GM12878 (cell line): ENCODE results near the gene ZDHHC14. TPM values are rescaled to one million over a fixed set of nuclear protein-coding genes. Genes with fewer than 3 reads are reported as not detected.
A peak's percentile ranks its signal among the peaks of the same experiment; 100 is the strongest.

ENCODE experiments used
- ASH2L ChIP-seq: fragments of 300-600, 200-600 bp; sonication (generic); IDR thresholded peaks from 2 replicates; pipeline ENCODE4 v1.6.1; 2017; ENCODE audit warnings: low read depth, mild to moderate bottlenecking, borderline replicate concordance
- BRCA1 ChIP-seq: IDR thresholded peaks from 2 replicates; pipeline ENCODE4 v1.6.1; 2011; ENCODE audit warnings: low read depth, low read length, improper control_type of control experiment
- CUX1 ChIP-seq: IDR thresholded peaks from 2 replicates; pipeline ENCODE4 v1.6.1; 2012; ENCODE audit warnings: improper control_type of control experiment, low read depth, low read length; ENCODE audit not compliant: insufficient replicate concordance
- EED ChIP-seq: sonication (generic); IDR thresholded peaks from 2 replicates; pipeline ENCODE4 v1.6.1; 2016; ENCODE audit warnings: antibody characterized with exemption, low read depth
- ETV6 ChIP-seq, 2 experiments: fragments of 450-650 bp in 1 of 2; IDR thresholded peaks in 1 of 2; conservative IDR thresholded peaks in 1 of 2; 2 replicates each; pipeline ENCODE4 v1.6.1; 2014; ENCODE audit warnings: antibody characterized with exemption in 1 of 2, borderline replicate concordance in 1 of 2, low read depth in 1 of 2, mild to moderate bottlenecking in 1 of 2, moderate library complexity in 1 of 2
- IKZF1 ChIP-seq: fragments of 450-650 bp; conservative IDR thresholded peaks from 2 replicates; pipeline ENCODE4 v1.6.1; 2017; ENCODE audit warnings: antibody characterized with exemption, mild to moderate bottlenecking
- IRF4 ChIP-seq: IDR thresholded peaks from 2 replicates; pipeline ENCODE4 v1.6.1; 2011; ENCODE audit warnings: low read depth, low read length
- KDM1A ChIP-seq: fragments of 200-600 bp; sonication (generic); IDR thresholded peaks from 2 replicates; pipeline ENCODE4 v1.6.1; 2016; ENCODE audit warnings: borderline replicate concordance
- MTA3 ChIP-seq: IDR thresholded peaks from 2 replicates; pipeline ENCODE4 v1.6.1; 2012; ENCODE audit warnings: low read length, inconsistent platforms, borderline replicate concordance
- NR2C2 ChIP-seq: IDR thresholded peaks from 2 replicates; pipeline ENCODE4 v1.6.1; 2011; ENCODE audit warnings: borderline replicate concordance, low read depth; ENCODE audit not compliant: control insufficient read depth, insufficient read length
- NRF1 ChIP-seq: conservative IDR thresholded peaks from 2 replicates; pipeline ENCODE4 v1.6.1; 2011; ENCODE audit warnings: mild to moderate bottlenecking, low read depth, low read length, improper control_type of control experiment
- RELA ChIP-seq: fragments of 450-650 bp; IDR thresholded peaks from 2 replicates; pipeline ENCODE4 v1.8.0; 2014; ENCODE audit warnings: borderline replicate concordance; ENCODE audit not compliant: partially characterized antibody
- SMAD5 ChIP-seq: IDR thresholded peaks from 2 replicates; pipeline ENCODE4 v1.6.1; 2016; ENCODE audit warnings: antibody characterized with exemption, low read depth
- SRF ChIP-seq, 2 experiments: IDR thresholded peaks; 2 replicates each; pipeline ENCODE4 v1.6.1; 2011; ENCODE audit warnings: low read depth in 2 of 2, low read length in 2 of 2, mild to moderate bottlenecking in 1 of 2, moderate library complexity in 1 of 2
- SUZ12 ChIP-seq: fragments of 200-600 bp; sonication (generic); IDR thresholded peaks from one replicate; pipeline ENCODE4 v1.6.1; 2018; ENCODE audit warnings: antibody characterized with exemption, mild to moderate bottlenecking; ENCODE audit not compliant: unreplicated experiment
- TCF7 ChIP-seq: IDR thresholded peaks from 2 replicates; pipeline ENCODE4 v1.6.1; 2014; ENCODE audit warnings: antibody characterized with exemption, borderline replicate concordance
- ZNF592 ChIP-seq: fragments of 450-650 bp; IDR thresholded peaks from 2 replicates; pipeline ENCODE4 v1.6.1; 2017; ENCODE audit warnings: mild to moderate bottlenecking, moderate library complexity
- polyA plus RNA-seq, 11 experiments: library from polyadenylated mRNA; depleted of rRNA in 4 of 11; unstranded in 6 of 11; stranded (reverse) in 5 of 11; fragments of >200 nt; fragmentation: Nextera tagmentation in 4 of 11; fragmentation: Illumina TruSeq in 1 of 11; extraction: Ambion mirVana in 4 of 11; extraction: Trizol in 1 of 11; gene quantifications; 1 replicate in 1 of 11; 2 replicates in 10 of 11; pipeline versions ENCODE4 v1.2.1 to v1.2.3, GENCODE V29; 2011 to 2016; ENCODE audit warnings: inconsistent platforms in 2 of 11, missing spikeins in 2 of 11, low read depth in 1 of 11
- total RNA-seq, 4 experiments: library from RNA; depleted of rRNA in 3 of 4; stranded (reverse); fragments of >200 nt in 3 of 4; fragmentation: Illumina TruSeq in 1 of 4; extraction: Trizol in 1 of 4; gene quantifications; 2 replicates each; pipeline versions ENCODE4 v1.2.1 to v1.2.3, GENCODE V29; 2013 to 2021
- TF ChIP-seq, protein P1 (sequence below): fragments of 450-650 bp; IDR thresholded peaks from 2 replicates; pipeline ENCODE4 v1.6.1; 2017; ENCODE audit warnings: antibody characterized with exemption, mild to moderate bottlenecking, moderate library complexity

Gene ZDHHC14
- total and polyA plus RNA-seq, 10 of the 15 experiments (the other 5 are each of a cell fraction or from before 2014, with no cell fraction given): 0.15 to 16.0 (median 0.76) TPM; not detected in 1

DNA sequence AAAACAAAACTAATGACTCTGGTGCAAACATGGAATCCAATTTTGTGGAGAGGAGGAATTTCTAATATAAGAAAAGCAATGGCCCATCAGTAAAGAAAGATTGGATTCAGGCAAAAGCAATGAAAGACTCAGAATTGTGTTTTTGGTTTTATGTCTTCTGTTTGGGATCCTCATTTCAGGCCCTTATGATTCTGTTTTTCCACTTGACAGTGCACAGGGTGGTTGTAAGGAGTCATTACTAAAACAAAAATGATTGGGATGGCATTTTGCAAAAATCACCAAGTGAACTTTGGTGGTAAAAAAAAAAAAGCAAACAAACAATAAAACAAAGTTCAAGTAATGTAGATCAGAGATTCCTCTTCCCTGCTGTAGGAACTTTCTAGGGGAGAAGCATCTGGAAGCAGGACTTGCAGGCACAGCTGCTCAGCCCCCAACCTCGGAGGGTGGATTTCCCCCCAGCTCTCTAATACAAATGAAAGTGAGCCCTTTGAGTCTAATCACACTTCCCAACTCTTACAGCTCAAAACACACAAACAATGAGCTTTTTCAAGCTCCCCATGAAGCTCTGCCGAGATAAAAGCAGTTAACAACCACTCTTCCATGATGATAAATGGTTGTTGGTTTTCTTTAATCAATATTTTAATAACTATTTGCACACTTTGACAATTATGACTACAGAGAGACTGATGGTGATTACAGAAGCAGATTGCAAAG, 177.7 kb downstream of the ZDHHC14 start (continued):
- no peak for TF ChIP-seq MTA3
- TF ChIP-seq SUZ12: no peak
- no peak for TF ChIP-seq ASH2L
- TF ChIP-seq TCF7: no peak
- 0 out of 2 replicates have a peak, but pooled peaks have one; percentile 36 for TF ChIP-seq IKZF1
- no peak for TF ChIP-seq EED
- peak; percentile 89 for TF ChIP-seq ZNF592
- TF ChIP-seq, protein P1, sequence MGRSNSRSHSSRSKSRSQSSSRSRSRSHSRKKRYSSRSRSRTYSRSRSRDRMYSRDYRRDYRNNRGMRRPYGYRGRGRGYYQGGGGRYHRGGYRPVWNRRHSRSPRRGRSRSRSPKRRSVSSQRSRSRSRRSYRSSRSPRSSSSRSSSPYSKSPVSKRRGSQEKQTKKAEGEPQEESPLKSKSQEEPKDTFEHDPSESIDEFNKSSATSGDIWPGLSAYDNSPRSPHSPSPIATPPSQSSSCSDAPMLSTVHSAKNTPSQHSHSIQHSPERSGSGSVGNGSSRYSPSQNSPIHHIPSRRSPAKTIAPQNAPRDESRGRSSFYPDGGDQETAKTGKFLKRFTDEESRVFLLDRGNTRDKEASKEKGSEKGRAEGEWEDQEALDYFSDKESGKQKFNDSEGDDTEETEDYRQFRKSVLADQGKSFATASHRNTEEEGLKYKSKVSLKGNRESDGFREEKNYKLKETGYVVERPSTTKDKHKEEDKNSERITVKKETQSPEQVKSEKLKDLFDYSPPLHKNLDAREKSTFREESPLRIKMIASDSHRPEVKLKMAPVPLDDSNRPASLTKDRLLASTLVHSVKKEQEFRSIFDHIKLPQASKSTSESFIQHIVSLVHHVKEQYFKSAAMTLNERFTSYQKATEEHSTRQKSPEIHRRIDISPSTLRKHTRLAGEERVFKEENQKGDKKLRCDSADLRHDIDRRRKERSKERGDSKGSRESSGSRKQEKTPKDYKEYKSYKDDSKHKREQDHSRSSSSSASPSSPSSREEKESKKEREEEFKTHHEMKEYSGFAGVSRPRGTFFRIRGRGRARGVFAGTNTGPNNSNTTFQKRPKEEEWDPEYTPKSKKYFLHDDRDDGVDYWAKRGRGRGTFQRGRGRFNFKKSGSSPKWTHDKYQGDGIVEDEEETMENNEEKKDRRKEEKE: no peak
- no peak for TF ChIP-seq IRF4
- TF ChIP-seq NRF1: no peak
- no peak for TF ChIP-seq SMAD5
- no peak for TF ChIP-seq SRF (IDR thresholded peaks at IDR 0.05; ENCODE audit: low read depth in 2 of 2, low read length in 2 of 2)
- no peak for TF ChIP-seq CUX1
- TF ChIP-seq ETV6 (conservative IDR thresholded peaks at IDR 0.05 in 1 of 2, IDR thresholded peaks at IDR 0.05 in 1 of 2; ENCODE audit: borderline replicate concordance in 1 of 2, low read depth in 1 of 2): no peak
- TF ChIP-seq KDM1A: no peak
- no peak for TF ChIP-seq NR2C2
- TF ChIP-seq BRCA1: no peak
- no peak for TF ChIP-seq RELA
